HG03469 (cell line): Measurements from ENCODE around the gene ADAMTS2.

Experiments used
- ATAC-seq: cut with Tn5 transposase; IDR thresholded peaks from one replicate; pipeline ENCODE4 v1.9.1; 2021; ENCODE audit warnings: mild to moderate bottlenecking, moderate library complexity, moderate number of reproducible peaks; ENCODE audit not compliant: unreplicated experiment

ADAMTS2 gene

GRCh38 chr5:179313849-179314521 lies 31.3 kb downstream of the ADAMTS2 start:
- no peak for ATAC-seq

DNA sequence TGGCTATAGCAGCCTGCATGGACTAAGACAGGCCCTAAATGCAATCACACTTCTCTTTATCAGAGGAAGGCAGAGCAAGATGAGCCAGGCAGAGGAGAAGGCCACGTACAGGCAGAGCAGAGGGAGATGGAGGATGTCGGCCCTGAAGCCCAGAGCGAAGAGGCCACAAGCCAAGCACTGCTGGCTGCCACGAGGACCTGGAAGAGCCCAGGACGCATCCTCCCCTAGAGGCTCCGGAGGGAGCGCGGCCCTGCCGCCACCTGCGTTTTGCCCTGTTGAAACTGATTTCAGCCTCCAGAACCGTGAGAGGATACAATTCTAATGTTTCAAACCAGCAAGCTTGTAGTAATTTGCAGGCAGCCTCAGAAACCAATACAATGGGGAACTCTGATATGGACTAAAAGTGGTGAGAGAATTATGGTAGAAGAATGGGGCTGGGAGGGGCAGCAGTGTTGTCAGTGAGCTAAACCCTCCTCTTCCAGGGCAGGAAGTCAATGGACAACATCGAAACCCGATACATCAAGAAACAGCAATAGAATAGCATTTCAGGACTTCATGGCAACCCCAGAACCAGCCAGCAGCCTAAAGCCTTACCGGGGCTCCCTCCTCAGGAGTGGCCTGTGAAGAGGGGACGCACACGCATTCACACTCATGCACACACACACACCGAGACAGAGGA lies 32.6 kb downstream of the ADAMTS2 start:
- no peak for ATAC-seq

- no peak for ATAC-seq
Measured at GRCh38 chr5:179311581-179311980, 33.7 kb downstream of the ADAMTS2 start.

GRCh38 chr5:179311091-179311470 lies 34.2 kb downstream of the ADAMTS2 start:
- ATAC-seq = no peak

DNA sequence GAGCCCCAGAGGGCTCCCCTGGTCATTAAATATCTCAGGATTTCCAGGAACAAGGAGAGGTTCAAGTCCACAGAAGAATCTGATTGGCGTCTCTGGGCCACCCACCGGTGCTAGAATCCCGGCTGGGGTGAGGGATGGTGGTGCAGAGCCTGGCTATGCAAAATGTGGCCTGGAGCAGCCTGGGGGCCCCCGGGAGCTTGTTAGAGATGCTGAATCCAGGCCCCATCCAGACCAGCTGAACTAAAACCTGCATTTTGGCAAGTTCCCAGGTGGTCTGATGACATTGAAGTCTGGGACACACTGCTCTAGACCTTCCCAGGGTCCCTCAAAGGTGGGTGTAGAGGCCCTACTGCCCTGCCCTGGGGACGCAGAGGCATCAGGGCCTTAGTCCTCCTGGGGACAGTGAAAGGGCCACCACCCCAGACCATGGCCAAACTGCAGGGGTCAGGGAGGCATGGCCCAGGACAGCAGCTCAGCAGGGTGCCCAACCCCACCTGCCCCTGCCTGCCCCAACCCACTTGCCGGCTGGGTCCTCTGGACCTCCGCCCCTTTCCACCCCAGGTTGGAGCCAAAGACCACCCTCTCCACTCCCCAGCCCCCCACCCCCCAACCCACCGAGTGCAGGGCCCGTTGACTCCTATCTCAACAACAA lies 34.7 kb downstream of the ADAMTS2 start:
- no peak for ATAC-seq

DNA sequence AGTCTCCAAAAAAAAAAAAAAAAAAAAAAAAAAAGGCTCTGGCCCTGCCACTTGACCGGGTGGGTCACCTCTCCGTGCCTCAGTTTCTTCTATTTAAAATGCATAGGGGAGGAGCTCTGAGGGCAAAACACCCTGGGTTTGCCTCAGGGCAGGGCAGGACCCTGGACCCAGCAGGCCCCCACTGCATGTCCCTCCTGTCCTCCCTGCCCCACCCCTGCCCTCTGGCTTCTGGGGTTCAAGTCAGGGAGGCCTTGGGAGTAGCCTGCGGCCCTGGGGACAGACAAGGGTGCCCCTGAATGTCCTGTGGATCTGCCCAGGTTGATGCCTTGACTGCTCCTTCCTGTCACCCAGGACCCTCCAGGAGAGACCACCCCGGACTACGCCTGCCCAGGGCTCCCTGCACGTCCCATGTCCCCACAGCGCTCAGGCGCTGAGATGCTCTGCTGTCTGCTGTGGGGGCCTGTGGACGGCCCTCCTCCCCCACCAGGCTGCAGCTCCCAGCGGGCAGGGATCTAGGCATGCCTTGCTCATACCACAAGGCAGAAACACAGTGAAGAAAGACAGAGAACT lies 35.4 kb downstream of the ADAMTS2 start:
- no peak for ATAC-seq

DNA sequence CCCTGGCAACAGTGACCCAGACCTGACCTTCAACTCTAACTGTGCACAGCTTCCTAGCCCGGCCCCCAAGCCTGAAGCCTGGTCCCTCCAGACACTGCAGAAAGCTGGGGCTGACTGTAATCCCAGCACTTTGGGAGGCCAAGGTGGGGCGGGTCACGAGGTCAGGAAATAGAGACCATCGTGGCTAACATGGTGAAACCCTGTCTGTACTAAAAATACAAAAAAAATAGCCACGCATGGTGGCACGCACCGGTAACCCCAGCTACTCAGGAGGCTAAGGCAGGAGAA lies 35.9 kb downstream of the ADAMTS2 start:
- no peak for ATAC-seq

DNA sequence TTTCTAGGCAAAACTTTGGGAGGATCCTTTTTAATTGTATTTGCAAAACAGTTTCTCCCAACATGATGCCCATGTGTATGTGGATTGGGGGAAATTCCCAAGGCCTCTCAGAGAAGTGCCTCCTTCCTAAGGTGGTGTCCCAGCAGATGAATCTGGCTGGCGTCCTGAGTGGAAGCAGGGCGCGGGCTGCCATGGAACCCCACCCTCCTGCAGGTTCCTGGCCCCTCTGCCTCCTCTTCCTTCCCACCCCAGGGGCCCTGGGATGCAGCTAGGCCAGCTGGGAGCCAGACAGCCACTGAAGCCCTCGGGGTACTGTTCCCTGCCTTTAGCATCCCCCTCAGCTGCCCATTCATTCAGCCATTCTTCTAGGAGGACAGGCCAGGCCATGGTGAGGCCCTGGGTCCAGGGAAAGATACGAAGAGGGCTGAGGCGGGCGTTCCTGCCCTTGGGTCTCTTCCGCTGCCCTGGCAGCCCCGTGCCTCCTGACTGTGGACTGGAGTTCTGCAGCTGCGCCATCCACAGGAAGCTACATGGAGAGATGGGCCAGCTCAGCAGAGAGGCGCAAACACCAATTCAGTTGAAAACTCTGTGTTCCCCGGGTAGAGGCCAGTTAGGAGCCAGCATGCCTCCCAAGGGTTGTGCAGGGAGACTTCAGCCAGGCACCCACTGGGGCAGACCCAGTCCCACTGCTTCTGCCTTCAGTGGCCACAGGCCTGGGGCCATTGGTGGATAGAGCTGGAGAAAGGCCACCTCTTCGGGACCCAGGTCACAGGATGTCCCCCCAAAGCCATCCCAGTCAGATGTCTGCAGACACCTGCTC lies 36.5 kb downstream of the ADAMTS2 start:
- ATAC-seq = no peak

GRCh38 chr5:179307931-179308471 lies 37.3 kb downstream of the ADAMTS2 start:
- no peak for ATAC-seq

DNA sequence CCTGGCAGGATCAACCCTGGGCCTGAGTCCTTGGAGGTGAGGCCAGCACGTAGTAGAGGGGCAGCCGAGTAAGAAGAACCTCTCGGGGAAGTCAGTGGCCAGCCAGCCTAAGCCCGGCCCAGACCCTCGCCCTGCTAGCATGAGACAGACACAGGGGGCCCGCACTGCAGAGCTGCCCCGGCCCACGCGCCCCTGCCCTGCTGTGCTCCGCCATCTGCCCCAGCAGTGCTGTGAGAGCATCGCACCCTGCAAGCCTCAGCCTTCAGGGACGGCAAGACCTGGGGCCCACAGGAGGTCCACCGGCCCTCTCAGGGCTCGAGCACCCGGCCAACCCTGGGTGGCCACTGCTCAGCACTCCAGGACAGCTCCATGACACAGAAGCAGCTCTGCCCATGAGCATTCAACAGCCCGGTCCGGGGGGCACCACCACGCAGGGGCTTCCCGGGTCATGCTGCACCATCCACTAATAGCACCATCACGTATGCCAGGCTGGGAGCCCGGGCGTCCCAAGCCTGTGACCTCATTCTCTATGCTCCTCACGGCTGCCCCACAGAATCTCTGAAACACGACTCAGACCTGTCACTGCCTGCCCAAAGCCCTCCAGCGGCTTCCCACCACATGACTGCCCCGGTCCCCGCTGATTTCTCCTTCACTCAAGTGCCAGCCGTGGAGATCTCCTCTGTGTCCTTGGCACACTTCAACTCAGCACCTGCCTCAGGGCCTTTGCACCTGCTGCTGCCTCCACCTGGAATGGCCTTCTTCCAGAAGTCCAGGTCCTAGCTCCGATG lies 38.1 kb downstream of the ADAMTS2 start:
- ATAC-seq = no peak

DNA sequence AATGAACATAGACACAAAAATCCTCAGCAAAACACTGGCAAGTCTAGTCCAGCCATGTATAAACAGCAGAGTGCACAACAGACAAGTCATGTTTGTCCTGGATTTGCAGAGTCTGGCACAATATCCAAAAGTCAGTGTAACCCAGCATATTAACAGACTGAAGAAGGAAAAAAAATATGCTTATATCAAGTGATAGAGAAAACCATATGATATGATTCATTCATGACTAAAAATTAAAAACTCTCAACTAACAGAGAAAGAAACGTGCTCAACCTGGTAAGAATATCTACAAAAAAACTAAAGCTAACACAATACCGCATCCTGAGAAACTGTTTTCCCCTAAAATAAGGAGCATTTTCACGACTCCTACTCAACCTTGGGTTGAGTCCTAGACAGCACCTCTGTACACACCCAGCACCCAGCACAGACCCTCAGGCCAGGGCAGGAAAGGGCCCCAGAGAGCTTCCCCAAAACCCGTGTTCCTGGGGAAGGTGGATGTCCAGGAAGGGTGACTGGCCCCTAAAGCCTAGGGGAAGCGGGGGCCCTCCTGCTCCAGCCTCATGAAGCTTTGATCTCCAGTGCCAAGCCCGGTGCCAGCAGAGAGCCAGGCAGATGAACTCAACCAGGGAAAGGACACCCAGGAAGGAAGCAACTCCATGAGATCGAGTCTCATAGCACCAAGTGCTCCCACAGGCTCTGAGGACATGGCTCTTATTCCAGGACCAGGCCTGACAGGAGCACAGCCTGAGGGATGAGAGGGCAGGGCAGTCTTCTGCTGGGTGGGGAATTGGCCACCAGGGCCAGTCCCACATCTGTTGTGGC lies 38.9 kb downstream of the ADAMTS2 start:
- no peak for ATAC-seq

- ATAC-seq = no peak
Measured at GRCh38 chr5:179304871-179305270, 40.4 kb downstream of the ADAMTS2 start.

DNA sequence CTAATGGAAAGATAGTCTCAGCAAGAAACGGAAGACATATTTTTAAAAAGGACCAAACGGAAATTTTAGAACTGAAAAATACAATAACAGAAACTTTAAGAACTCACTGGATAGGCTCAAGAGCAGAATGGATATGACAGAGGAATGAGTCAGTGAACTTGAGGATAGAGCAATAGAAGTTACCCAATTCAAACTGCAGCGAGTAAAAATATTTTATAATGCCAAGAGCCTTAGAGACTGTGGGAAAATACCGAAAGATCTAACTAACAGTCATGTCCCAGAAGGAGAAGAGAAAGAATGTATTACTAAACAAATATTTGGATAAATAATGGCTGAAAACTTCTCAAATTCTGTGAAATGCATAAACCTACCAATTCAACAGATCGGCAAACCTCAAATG lies 40.8 kb downstream of the ADAMTS2 start:
- ATAC-seq = no peak

DNA sequence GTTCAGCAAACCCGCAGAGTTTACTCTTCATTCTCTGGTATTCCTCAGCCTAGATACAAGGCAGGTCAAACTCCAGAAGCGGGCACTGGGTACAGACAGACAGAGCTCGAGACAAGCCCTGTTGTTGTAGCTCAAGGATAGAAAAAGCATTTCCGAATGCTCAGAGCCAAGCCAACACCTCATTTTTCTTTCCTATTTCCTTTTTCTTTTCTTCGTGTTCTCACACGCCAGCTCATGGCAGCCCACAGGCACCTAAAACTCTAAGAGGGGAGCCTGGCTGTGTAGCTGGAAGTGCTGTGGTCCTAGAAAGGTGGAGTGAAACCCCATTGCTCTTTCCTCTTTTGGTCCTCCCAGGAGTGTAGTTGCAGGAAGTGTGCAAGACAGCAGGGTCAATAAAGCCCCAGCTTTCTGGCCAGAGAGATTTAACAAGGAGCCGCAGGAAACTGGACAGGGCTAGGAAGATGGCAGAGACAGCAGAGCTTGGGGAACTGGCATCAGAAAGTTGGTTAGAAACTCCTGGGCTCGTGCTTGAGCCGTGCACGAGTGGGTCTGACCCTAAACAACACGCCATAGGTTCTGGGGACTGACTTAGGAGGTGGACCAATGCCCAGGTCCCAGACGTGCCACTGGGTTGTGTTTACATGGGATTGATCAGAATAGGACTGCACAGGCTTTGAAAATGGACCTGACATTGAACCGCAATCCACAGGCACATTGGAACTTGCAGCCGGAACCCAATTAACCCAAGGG lies 41.6 kb downstream of the ADAMTS2 start:
- ATAC-seq = no peak

DNA sequence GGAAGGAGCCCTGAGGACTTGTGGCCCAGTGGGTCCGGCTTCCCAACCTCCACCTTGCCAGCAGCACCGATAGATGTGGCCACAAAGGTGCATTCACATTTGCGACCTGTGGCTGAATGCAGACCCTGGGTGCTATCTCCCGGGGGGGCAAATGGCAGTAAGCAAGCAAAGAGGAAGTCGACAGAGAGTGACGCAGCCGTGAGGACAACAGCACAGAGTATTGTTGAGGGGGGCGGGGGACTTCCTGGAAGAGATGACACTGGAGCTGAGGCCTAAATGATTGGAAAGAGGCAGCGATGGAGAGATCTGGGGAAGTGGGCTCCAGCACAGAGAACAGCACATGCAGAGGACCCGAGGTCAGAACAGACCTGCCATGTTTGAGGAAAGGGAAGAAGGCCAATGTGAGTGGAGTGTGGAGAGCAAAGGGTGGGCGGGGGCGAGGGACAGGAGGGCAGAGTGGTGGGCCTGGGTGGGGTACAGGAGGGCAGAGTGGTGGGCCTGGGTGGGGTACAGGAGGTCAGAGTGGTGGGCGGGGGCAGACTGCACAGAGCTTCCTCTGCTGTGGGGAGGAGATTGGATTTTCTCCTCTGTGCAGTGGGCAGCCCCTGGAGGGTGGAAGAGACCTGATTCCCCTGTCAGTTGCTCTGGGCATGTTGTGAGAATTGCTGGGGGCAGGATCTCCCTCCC lies 42.6 kb downstream of the ADAMTS2 start:
- ATAC-seq = no peak

GRCh38 chr5:179301796-179302195 lies 43.5 kb downstream of the ADAMTS2 start:
- no peak for ATAC-seq

DNA sequence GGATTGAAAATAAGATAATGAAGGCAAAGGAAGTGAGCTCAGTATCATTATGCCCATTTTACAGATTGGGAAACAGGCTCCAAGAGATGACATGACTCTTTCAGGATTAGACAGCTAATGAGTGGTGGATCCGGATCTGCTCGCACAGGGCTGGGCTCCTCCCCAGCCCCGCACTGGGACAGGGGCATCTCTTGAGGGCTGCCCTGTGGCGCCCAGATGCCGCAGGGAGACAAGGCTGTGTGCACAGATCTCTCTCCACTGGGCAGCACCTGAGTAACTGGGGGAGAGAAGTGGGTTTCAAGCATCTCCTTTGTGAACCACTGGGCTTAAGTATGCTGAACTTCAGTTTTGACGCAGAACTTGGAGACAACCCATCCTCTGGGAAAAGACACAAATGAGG lies 43.9 kb downstream of the ADAMTS2 start:
- ATAC-seq = no peak

- no peak for ATAC-seq
Measured at GRCh38 chr5:179300581-179301180, 44.6 kb downstream of the ADAMTS2 start.
